Endothelial cell of umbilical vein (primary cell): ENCODE data around the gene PDE1C. TPM values are rescaled to one million over a fixed set of nuclear protein-coding genes. Genes with fewer than 3 reads are reported as not detected.

Experiments used
- BruUV-seq: library from RNA; stranded (reverse); fragments of 400-500 nt; replicated peaks from 2 replicates; lab custom pipeline; 2021; lab: Mats Ljungman, UMichigan
- CTCF ChIA-PET: fragments of 300-600, 350-600 bp; sonication (Branson Sonifier 250); formaldehyde crosslinking; loops from one replicate; lab custom pipeline; 2021; ENCODE audit warnings: antibody characterized with exemption, inconsistent platforms; lab: Charles Lee
- POLR2A ChIA-PET: fragments of 300-600, 350-600 bp; sonication (Branson Sonifier 250); formaldehyde crosslinking; loops from one replicate; lab custom pipeline; 2021; ENCODE audit warnings: antibody characterized with exemption, inconsistent platforms; lab: Charles Lee
- DNase-seq: peaks from one replicate; pipeline ENCODE4 v3.0.0-alpha.2; 2011; ENCODE audit warnings: low read depth, low spot score
- FAIRE-seq: peaks from 2 replicates; lab custom pipeline; 2011; peaks lifted over from hg19 to GRCh38; lab: Jason Lieb, UNC
- H2AFZ ChIP-seq: 2 replicates; pipeline ENCODE4 v1.6.0; 2012; ENCODE audit warnings: low read depth, low read length, control low read depth, inconsistent platforms
- H3K27ac ChIP-seq: 2 replicates; pipeline ENCODE4 v1.5.1; 2011; ENCODE audit warnings: low read depth, mild to moderate bottlenecking, control low read depth, low read length, moderate library complexity; ENCODE audit not compliant: insufficient read depth
- H3K27me3 ChIP-seq, 2 experiments: 2 replicates each; pipeline versions ENCODE4 v1.6.0 to v1.6.1; 2011; ENCODE audit warnings: low read length in 2 of 2, mixed read lengths in 1 of 2; ENCODE audit not compliant: control insufficient read depth in 2 of 2, insufficient read depth in 2 of 2
- H3K36me3 ChIP-seq, 2 experiments: 2 replicates in 1 of 2; 3 replicates in 1 of 2; pipeline ENCODE4 v1.5.1; 2011; ENCODE audit warnings: low read length in 2 of 2, mild to moderate bottlenecking in 1 of 2, moderate library complexity in 1 of 2; ENCODE audit not compliant: control insufficient read depth in 2 of 2, insufficient read depth in 2 of 2; ENCODE audit errors: extremely low read depth in 1 of 2
- H3K4me1 ChIP-seq: 3 replicates; pipeline ENCODE4 v1.5.1; 2011; ENCODE audit warnings: mild to moderate bottlenecking, low read length; ENCODE audit not compliant: control insufficient read depth, insufficient read depth; ENCODE audit errors: extremely low read depth
- H3K4me2 ChIP-seq: 2 replicates; pipeline ENCODE4 v1.6.1; 2011; ENCODE audit warnings: low read length, control low read depth, mixed read lengths; ENCODE audit not compliant: insufficient read depth
- H3K4me3 ChIP-seq, 3 experiments: fragments of 200-600 bp in 1 of 3; sonication (generic), shearing (Covaris generic) in 1 of 3; replicated peaks in 1 of 3; 2 replicates each; pipeline ENCODE4 v1.5.1; 2011 to 2016; ENCODE audit warnings: control low read depth in 3 of 3, low read length in 3 of 3, mild to moderate bottlenecking in 2 of 3, inconsistent platforms in 1 of 3, low read depth in 1 of 3, moderate library complexity in 1 of 3; ENCODE audit not compliant: insufficient read depth in 1 of 3
- H3K79me2 ChIP-seq: 2 replicates; pipeline ENCODE4 v1.6.0; 2012; ENCODE audit warnings: low read length, inconsistent platforms; ENCODE audit not compliant: control insufficient read depth, insufficient read depth
- H3K9ac ChIP-seq: replicated peaks from 2 replicates; pipeline ENCODE3; 2011; ENCODE audit warnings: low read length, control low read depth; ENCODE audit not compliant: insufficient read depth; ENCODE audit errors: extremely low read depth
- H3K9me1 ChIP-seq: replicated peaks from 3 replicates; pipeline ENCODE4 v1.6.0; 2011; ENCODE audit warnings: mild to moderate bottlenecking, low read length; ENCODE audit not compliant: control insufficient read depth, insufficient read depth; ENCODE audit errors: extremely low read depth
- H3K9me3 ChIP-seq: replicated peaks from 2 replicates; pipeline ENCODE4 v1.5.1; 2012; ENCODE audit warnings: low read length, inconsistent platforms; ENCODE audit not compliant: control insufficient read depth, insufficient read depth
- H4K20me1 ChIP-seq: replicated peaks from 2 replicates; pipeline ENCODE3; 2011; ENCODE audit warnings: mild to moderate bottlenecking, low read length; ENCODE audit not compliant: control insufficient read depth, insufficient read depth; ENCODE audit errors: extremely low read depth
- EZH2 ChIP-seq: IDR thresholded peaks from 2 replicates; pipeline ENCODE4 v1.6.1; 2012; ENCODE audit warnings: borderline replicate concordance, low read depth, mild to moderate bottlenecking, moderate library complexity, low read length, inconsistent platforms; ENCODE audit not compliant: severe bottlenecking
- FOS ChIP-seq: IDR thresholded peaks from 2 replicates; pipeline ENCODE4 v1.6.1; 2011; ENCODE audit warnings: mild to moderate bottlenecking, low read length, moderate library complexity, borderline replicate concordance; ENCODE audit not compliant: insufficient read depth
- GATA2 ChIP-seq: IDR thresholded peaks from 2 replicates; pipeline ENCODE4 v1.7.0; 2011; ENCODE audit warnings: low read depth, mild to moderate bottlenecking, moderate library complexity, mixed read lengths, low read length; ENCODE audit not compliant: insufficient read length, insufficient read depth
- JUN ChIP-seq: IDR thresholded peaks from 2 replicates; pipeline ENCODE4 v1.6.1; 2011; ENCODE audit warnings: borderline replicate concordance, low read depth; ENCODE audit not compliant: insufficient read length, insufficient read depth
- MYC ChIP-seq: IDR thresholded peaks from one replicate; pipeline ENCODE4 v1.6.1; 2011; ENCODE audit warnings: mild to moderate bottlenecking, low read depth, low read length
- POLR2A ChIP-seq: IDR thresholded peaks from 2 replicates; pipeline ENCODE4 v1.6.1; 2012; ENCODE audit warnings: low read depth, mild to moderate bottlenecking, control low read depth, low read length
- POLR2AphosphoS5 ChIP-seq: IDR thresholded peaks from 2 replicates; pipeline ENCODE4 v1.6.1; 2012; ENCODE audit warnings: low read depth, mild to moderate bottlenecking, control low read depth, low read length, moderate library complexity; ENCODE audit not compliant: insufficient read depth
- dilution Hi-C: fragments of 300-500 bp; cut with MboI; formaldehyde crosslinking; loops from one replicate; pipeline ENCODE4 v1.15.0; 2019; ENCODE audit warnings: low sequenced_read_pairs; ENCODE audit not compliant: extremely low pct_ligation_motif_present
- intact Hi-C: fragments of 100-400 bp; cut with micrococcal nuclease; formaldehyde crosslinking; loops from one replicate; pipeline ENCODE4 v1.10.0; 2022
- polyA plus RNA-seq, 4 experiments: library from polyadenylated mRNA; depleted of rRNA in 3 of 4; stranded (reverse) in 3 of 4; unstranded in 1 of 4; fragments of >200 nt; gene quantifications; 2 replicates each; pipeline versions ENCODE4 v1.2.1 to v1.2.3, GENCODE V29; 2011 to 2012; ENCODE audit warnings: missing spikeins in 1 of 4
- total RNA-seq: library from RNA; stranded (reverse); gene quantifications from 2 replicates; pipeline ENCODE4 v1.2.3, GENCODE V29; 2021
- TF ChIP-seq, protein P1 (sequence below): IDR thresholded peaks from 2 replicates; pipeline ENCODE4 v1.6.1; 2011; ENCODE audit not compliant: insufficient read depth, insufficient read length
- TF ChIP-seq, protein P2 (sequence below), 2 donors: IDR thresholded peaks; 1 replicate in 1 of 2; 2 replicates in 1 of 2; pipeline ENCODE4 v1.5.1; 2011; ENCODE audit warnings: low read length in 2 of 2, mild to moderate bottlenecking in 2 of 2, moderate library complexity in 2 of 2, control low read depth in 1 of 2, inconsistent platforms in 1 of 2, low read depth in 1 of 2; ENCODE audit not compliant: insufficient read depth in 1 of 2; ENCODE audit errors: extremely low read depth in 1 of 2

Gene PDE1C
- total and polyA plus RNA-seq, 2 donors (not counting 3 experiments of a cell fraction or from before 2014, with no cell fraction given) = 0.90 to 3.1 TPM

DNA sequence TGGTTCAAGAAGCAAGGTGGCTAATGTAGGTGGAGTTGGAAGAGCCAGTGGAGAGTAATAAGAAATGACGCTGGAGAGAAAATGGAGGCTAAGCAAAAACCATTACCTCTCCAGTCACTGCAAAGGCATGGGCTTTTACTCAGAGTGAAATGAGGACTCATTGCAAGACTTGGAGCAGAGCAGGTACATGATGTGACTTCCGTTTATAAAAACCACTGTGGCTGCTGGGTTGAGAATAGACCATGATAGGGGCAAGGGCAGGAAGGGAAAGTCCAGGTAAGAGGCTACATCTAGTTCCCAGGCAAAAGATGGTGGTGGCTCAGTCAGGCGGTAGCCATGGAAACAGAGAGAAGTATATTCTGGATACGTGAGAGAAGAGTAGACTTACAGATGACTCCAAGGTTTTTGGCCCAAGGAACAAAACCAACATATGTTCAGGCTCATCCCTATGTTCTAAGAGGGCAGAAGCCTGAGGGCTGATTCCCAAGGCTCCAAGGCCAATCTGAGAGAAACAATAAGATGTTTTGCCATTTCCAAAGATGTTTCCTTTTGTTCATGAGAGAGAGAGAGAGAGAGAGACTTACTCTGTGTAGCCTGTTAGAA lies 21.5 kb upstream of the PDE1C start:
- no peaks in the 10 kb centered on the region for H3K36me3 ChIP-seq
- no peak overlapping the region for H3K27ac ChIP-seq
- TF ChIP-seq POLR2A (no peak), EZH2 (no peak), FOS (no peak), MYC (no peak), JUN (no peak), GATA2 (no peak), POLR2AphosphoS5 (no peak)
- TF ChIP-seq, protein P1, sequence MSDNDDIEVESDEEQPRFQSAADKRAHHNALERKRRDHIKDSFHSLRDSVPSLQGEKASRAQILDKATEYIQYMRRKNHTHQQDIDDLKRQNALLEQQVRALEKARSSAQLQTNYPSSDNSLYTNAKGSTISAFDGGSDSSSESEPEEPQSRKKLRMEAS = no peak
- TF ChIP-seq, protein P2, sequence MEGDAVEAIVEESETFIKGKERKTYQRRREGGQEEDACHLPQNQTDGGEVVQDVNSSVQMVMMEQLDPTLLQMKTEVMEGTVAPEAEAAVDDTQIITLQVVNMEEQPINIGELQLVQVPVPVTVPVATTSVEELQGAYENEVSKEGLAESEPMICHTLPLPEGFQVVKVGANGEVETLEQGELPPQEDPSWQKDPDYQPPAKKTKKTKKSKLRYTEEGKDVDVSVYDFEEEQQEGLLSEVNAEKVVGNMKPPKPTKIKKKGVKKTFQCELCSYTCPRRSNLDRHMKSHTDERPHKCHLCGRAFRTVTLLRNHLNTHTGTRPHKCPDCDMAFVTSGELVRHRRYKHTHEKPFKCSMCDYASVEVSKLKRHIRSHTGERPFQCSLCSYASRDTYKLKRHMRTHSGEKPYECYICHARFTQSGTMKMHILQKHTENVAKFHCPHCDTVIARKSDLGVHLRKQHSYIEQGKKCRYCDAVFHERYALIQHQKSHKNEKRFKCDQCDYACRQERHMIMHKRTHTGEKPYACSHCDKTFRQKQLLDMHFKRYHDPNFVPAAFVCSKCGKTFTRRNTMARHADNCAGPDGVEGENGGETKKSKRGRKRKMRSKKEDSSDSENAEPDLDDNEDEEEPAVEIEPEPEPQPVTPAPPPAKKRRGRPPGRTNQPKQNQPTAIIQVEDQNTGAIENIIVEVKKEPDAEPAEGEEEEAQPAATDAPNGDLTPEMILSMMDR (IDR thresholded peaks at IDR 0.05; ENCODE audit: extremely low read depth in 1 of 2, insufficient read depth in 1 of 2, low read depth in 1 of 2, low read length in 2 of 2) = no peak
- H3K4me1 ChIP-seq = no peaks in the 10 kb centered on the region
- intact Hi-C loops (no loop called here), dilution Hi-C loops (no loop called here)
- H3K79me2 ChIP-seq = no peaks in the 10 kb centered on the region
- no peak overlapping the region for H3K4me2 ChIP-seq
- no peaks in the 10 kb centered on the region for H3K9me3 ChIP-seq
- FAIRE-seq = no peak
- H2AFZ ChIP-seq = no peak overlapping the region
- H3K27me3 ChIP-seq = no peaks in the 10 kb centered on the region
- CTCF ChIA-PET = no interaction called here
- no peak for DNase-seq
- H4K20me1 ChIP-seq = no peaks in the 10 kb centered on the region
- no peak overlapping the region for H3K9ac ChIP-seq
- BruUV-seq = no TSS peak
- POLR2A ChIA-PET = no interaction called here
- H3K9me1 ChIP-seq = no peaks in the 10 kb centered on the region
- no peak overlapping the region for H3K4me3 ChIP-seq
